ENCODE measurements around the gene KCNG4. TPM values are rescaled to one million over a fixed set of nuclear protein-coding genes. Genes with fewer than 3 reads are reported as not detected.

KCNG4 gene
- total RNA-seq, 1 experiment from 2014 or later: not detected

GRCh38 chr16:84169765-84170310, 70.0 kb downstream of the KCNG4 start:
- Histone ChIP-seq H3K9me3 (ENCODE audit: low read depth, low read length, poor library complexity, severe bottlenecking) (no peaks in the 10 kb centered on the region), H3K4me3 (ENCODE audit: low read depth, low read length, poor library complexity, severe bottlenecking) (no peak overlapping the region), H3K27me3 (replicated peaks; ENCODE audit: insufficient read depth, low read depth, low read length, poor library complexity) (peaks cover 7% of the 10 kb centered on the region), H3K27ac (ENCODE audit: low read depth, low read length, poor library complexity, severe bottlenecking) (no peak overlapping the region), H3K36me3 (ENCODE audit: insufficient read depth, low read length, poor library complexity, severe bottlenecking) (no peaks in the 10 kb centered on the region), H3K4me1 (ENCODE audit: insufficient read depth, low read length, poor library complexity, severe bottlenecking) (no peaks in the 10 kb centered on the region)
- TF ChIP-seq EZH2 (IDR thresholded peaks at IDR 0.05; ENCODE audit: borderline replicate concordance, low read depth, low read length, poor library complexity, severe bottlenecking) (no peak), CTCF (conservative IDR thresholded peaks at IDR 0.05; ENCODE audit: low read depth, low read length) (no peak)
- ChIA-PET CTCF (no interaction called here), POLR2A (ENCODE audit: low non-redundant PET) (no interaction called here)
- BruUV-seq (replicated peaks): no TSS peak
- intact Hi-C loops (cut with micrococcal nuclease; ENCODE audit: unreplicated experiment): no loop called here
- DNase-seq (ENCODE audit: low spot score): no peak

Other genes starting within 250 kb of the KCNG4 start
- gene SLC38A8, start 197.2 kb downstream of the KCNG4 start, total RNA-seq (2021): not detected in 2 replicates
- gene MBTPS1, start 123.1 kb downstream of the KCNG4 start, total RNA-seq (2021): 76.9 and 82.0 TPM in 2 replicates
- 45.6 and 46.7 TPM in 2 replicates for gene HSDL1, start 94.8 kb downstream of the KCNG4 start, total RNA-seq (2021)
- gene DNAAF1, start 94.7 kb downstream of the KCNG4 start, total RNA-seq (2021): not detected in 2 replicates
- gene TAF1C, start 53.0 kb downstream of the KCNG4 start, total RNA-seq (2021): 58.0 and 58.4 TPM in 2 replicates
- gene ADAD2, start 48.9 kb downstream of the KCNG4 start, total RNA-seq (2021): not detected in 2 replicates
- gene WFDC1, start 54.9 kb upstream of the KCNG4 start, total RNA-seq (2021): not detected in 2 replicates
- not detected in 2 replicates for gene ATP2C2, start 128.5 kb upstream of the KCNG4 start, total RNA-seq (2021)